ENCODE results near the gene KCNK1.

GRCh38 chr1:233624289-233624688, 10.4 kb downstream of the KCNK1 start:
- TF ChIP-seq, protein P1, sequence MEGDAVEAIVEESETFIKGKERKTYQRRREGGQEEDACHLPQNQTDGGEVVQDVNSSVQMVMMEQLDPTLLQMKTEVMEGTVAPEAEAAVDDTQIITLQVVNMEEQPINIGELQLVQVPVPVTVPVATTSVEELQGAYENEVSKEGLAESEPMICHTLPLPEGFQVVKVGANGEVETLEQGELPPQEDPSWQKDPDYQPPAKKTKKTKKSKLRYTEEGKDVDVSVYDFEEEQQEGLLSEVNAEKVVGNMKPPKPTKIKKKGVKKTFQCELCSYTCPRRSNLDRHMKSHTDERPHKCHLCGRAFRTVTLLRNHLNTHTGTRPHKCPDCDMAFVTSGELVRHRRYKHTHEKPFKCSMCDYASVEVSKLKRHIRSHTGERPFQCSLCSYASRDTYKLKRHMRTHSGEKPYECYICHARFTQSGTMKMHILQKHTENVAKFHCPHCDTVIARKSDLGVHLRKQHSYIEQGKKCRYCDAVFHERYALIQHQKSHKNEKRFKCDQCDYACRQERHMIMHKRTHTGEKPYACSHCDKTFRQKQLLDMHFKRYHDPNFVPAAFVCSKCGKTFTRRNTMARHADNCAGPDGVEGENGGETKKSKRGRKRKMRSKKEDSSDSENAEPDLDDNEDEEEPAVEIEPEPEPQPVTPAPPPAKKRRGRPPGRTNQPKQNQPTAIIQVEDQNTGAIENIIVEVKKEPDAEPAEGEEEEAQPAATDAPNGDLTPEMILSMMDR (conservative IDR thresholded peaks at IDR 0.05; ENCODE audit: low read depth, low read length), result no peak
- TF ChIP-seq EZH2 (IDR thresholded peaks at IDR 0.05; ENCODE audit: low read length, unreplicated experiment), result no peak
- TF ChIP-seq EZH2phosphoT487 (IDR thresholded peaks at IDR 0.05; ENCODE audit: borderline replicate concordance, low read length), result no peak

All from PC-3 (cell line).